ENCODE measurements around the gene RNU7-1.

The RNU7-1 gene

GRCh38 chr12:6938353-6939190 lies 5.0 kb upstream of the RNU7-1 start:
- H3K27me3 ChIP-seq (ENCODE audit: low read length) = no peaks in the 10 kb centered on the region
- H3K79me2 ChIP-seq (ENCODE audit: insufficient read depth, low read length) = no peaks in the 10 kb centered on the region
- no peaks in the 10 kb centered on the region for H3K9me3 ChIP-seq (ENCODE audit: insufficient read depth, low read length)
- H4K20me1 ChIP-seq (ENCODE audit: low read depth, low read length) = no peaks in the 10 kb centered on the region
- TF ChIP-seq CTCF (IDR thresholded peaks at IDR 0.05; ENCODE audit: insufficient read depth, low read length, poor library complexity, severe bottlenecking) (no peak), EZH2phosphoT487 (conservative IDR thresholded peaks at IDR 0.05; ENCODE audit: low read length) (no peak)
- peak overlapping the region; percentile 38 for H3K4me2 ChIP-seq (ENCODE audit: low read depth, low read length, poor library complexity, severe bottlenecking)
- H3F3A ChIP-seq (ENCODE audit: insufficient read depth) = peaks cover 10% of the 10 kb centered on the region
- H3K9me2 ChIP-seq (replicated peaks; ENCODE audit: insufficient read depth, low read length) = no peaks in the 10 kb centered on the region
- H3K9ac ChIP-seq (ENCODE audit: low read length) = peak overlapping the region; percentile 92
- H2AFZ ChIP-seq (ENCODE audit: low read depth, low read length, severe bottlenecking) = peak overlapping the region; percentile 52
- no peaks in the 10 kb centered on the region for H3K36me3 ChIP-seq (ENCODE audit: low read length)
- H3K27ac ChIP-seq (ENCODE audit: low read depth, low read length) = no peak overlapping the region
- no peak overlapping the region for H3K4me3 ChIP-seq (ENCODE audit: insufficient read depth, low read length, poor library complexity, severe bottlenecking)

- Histone ChIP-seq H3K27ac (ENCODE audit: low read depth, low read length) (no peak overlapping the region), H3K9me3 (ENCODE audit: insufficient read depth, low read length) (no peaks in the 10 kb centered on the region), H4K20me1 (ENCODE audit: low read depth, low read length) (no peaks in the 10 kb centered on the region), H3K27me3 (ENCODE audit: low read length) (no peaks in the 10 kb centered on the region), H2AFZ (ENCODE audit: low read depth, low read length, severe bottlenecking) (no peak overlapping the region), H3K79me2 (ENCODE audit: insufficient read depth, low read length) (no peaks in the 10 kb centered on the region), H3F3A (ENCODE audit: insufficient read depth) (peaks cover 13% of the 10 kb centered on the region), H3K4me2 (ENCODE audit: low read depth, low read length, poor library complexity, severe bottlenecking) (no peak overlapping the region), H3K36me3 (ENCODE audit: low read length) (no peaks in the 10 kb centered on the region), H3K9ac (ENCODE audit: low read length) (no peak overlapping the region), H3K9me2 (replicated peaks; ENCODE audit: insufficient read depth, low read length) (no peaks in the 10 kb centered on the region), H3K4me3 (ENCODE audit: insufficient read depth, low read length, poor library complexity, severe bottlenecking) (no peak overlapping the region)
- TF ChIP-seq EZH2phosphoT487 (conservative IDR thresholded peaks at IDR 0.05; ENCODE audit: low read length) (no peak), CTCF (IDR thresholded peaks at IDR 0.05; ENCODE audit: insufficient read depth, low read length, poor library complexity, severe bottlenecking) (no peak)
Measured at GRCh38 chr12:6939191-6939540, 4.5 kb upstream of the RNU7-1 start.

- TF ChIP-seq CTCF (IDR thresholded peaks at IDR 0.05; ENCODE audit: insufficient read depth, low read length, poor library complexity, severe bottlenecking) (no peak), EZH2phosphoT487 (conservative IDR thresholded peaks at IDR 0.05; ENCODE audit: low read length) (no peak)
- no peaks in the 10 kb centered on the region for H3K36me3 ChIP-seq (ENCODE audit: low read length)
- no peak overlapping the region for H3K9ac ChIP-seq (ENCODE audit: low read length)
- H3K9me3 ChIP-seq (ENCODE audit: insufficient read depth, low read length) = no peaks in the 10 kb centered on the region
- H3K4me2 ChIP-seq (ENCODE audit: low read depth, low read length, poor library complexity, severe bottlenecking) = no peak overlapping the region
- H3K27ac ChIP-seq (ENCODE audit: low read depth, low read length) = no peak overlapping the region
- peaks cover 25% of the 10 kb centered on the region for H3F3A ChIP-seq (ENCODE audit: insufficient read depth)
- no peak overlapping the region for H2AFZ ChIP-seq (ENCODE audit: low read depth, low read length, severe bottlenecking)
- no peaks in the 10 kb centered on the region for H3K79me2 ChIP-seq (ENCODE audit: insufficient read depth, low read length)
- H4K20me1 ChIP-seq (ENCODE audit: low read depth, low read length) = no peaks in the 10 kb centered on the region
- no peak overlapping the region for H3K4me3 ChIP-seq (ENCODE audit: insufficient read depth, low read length, poor library complexity, severe bottlenecking)
- H3K27me3 ChIP-seq (ENCODE audit: low read length) = no peaks in the 10 kb centered on the region
- H3K9me2 ChIP-seq (replicated peaks; ENCODE audit: insufficient read depth, low read length) = no peaks in the 10 kb centered on the region
Measured at GRCh38 chr12:6941267-6941666, 2.3 kb upstream of the RNU7-1 start.
